GM21619 (cell line): Measurements from ENCODE around the gene FRK.

Experiments used
- ATAC-seq: cut with Tn5 transposase; IDR thresholded peaks from one replicate; pipeline ENCODE4 v1.9.1; 2021; ENCODE audit not compliant: unreplicated experiment

Gene FRK

GRCh38 chr6:116036075-116036773, 24.5 kb downstream of the FRK start:
- ATAC-seq, result no peak

GRCh38 chr6:116035616-116036015, 25.1 kb downstream of the FRK start:
- ATAC-seq, result no peak

- ATAC-seq, result no peak
These were observed 26.4 kb downstream of the FRK start for GRCh38 chr6:116034327-116034726.

GRCh38 chr6:116033687-116034303, 26.9 kb downstream of the FRK start:
- no peak for ATAC-seq

GRCh38 chr6:116030770-116031169, 29.9 kb downstream of the FRK start:
- ATAC-seq, result no peak

GRCh38 chr6:116029535-116029934, 31.2 kb downstream of the FRK start:
- ATAC-seq, result peak; percentile 58

GRCh38 chr6:116028233-116028632, 32.5 kb downstream of the FRK start:
- no peak for ATAC-seq

- peak; percentile 67 for ATAC-seq
These were observed 32.9 kb downstream of the FRK start for GRCh38 chr6:116027801-116028200.

- no peak for ATAC-seq
These were observed 35.3 kb downstream of the FRK start for GRCh38 chr6:116025405-116025804.

- no peak for ATAC-seq
These were observed 37.7 kb downstream of the FRK start for GRCh38 chr6:116022841-116023445.

- ATAC-seq, result no peak
These were observed 40.0 kb downstream of the FRK start for GRCh38 chr6:116020738-116021137.

- peak; percentile 72 for ATAC-seq
These were observed 41.3 kb downstream of the FRK start for GRCh38 chr6:116019428-116019827.

- ATAC-seq, result no peak
These were observed 41.7 kb downstream of the FRK start for GRCh38 chr6:116018976-116019375.

GRCh38 chr6:116017546-116018295, 43.0 kb downstream of the FRK start:
- ATAC-seq, result no peak

- ATAC-seq, result peak; percentile 24
These were observed 43.7 kb downstream of the FRK start for GRCh38 chr6:116016846-116017545.

GRCh38 chr6:116015983-116016382, 44.7 kb downstream of the FRK start:
- no peak for ATAC-seq

- ATAC-seq, result no peak
These were observed 45.1 kb downstream of the FRK start for GRCh38 chr6:116015561-116015960.

GRCh38 chr6:116012951-116013350, 47.7 kb downstream of the FRK start:
- ATAC-seq, result no peak

GRCh38 chr6:116012471-116012949, 48.2 kb downstream of the FRK start:
- ATAC-seq, result no peak

GRCh38 chr6:116011520-116011919, 49.2 kb downstream of the FRK start:
- ATAC-seq, result peak; percentile 58
